ENCODE measurements around the gene KLHDC7B.
A peak's percentile ranks its signal among the peaks of the same experiment; 100 is the strongest.

The KLHDC7B gene

GRCh38 chr22:50548921-50549790 is 3.5 kb downstream of the KLHDC7B start:
- Histone ChIP-seq H3K9me2 (replicated peaks; ENCODE audit: low read depth, low read length) (no peaks in the 10 kb centered on the region), H3K9ac (ENCODE audit: low read depth, low read length, poor library complexity, severe bottlenecking) (peak overlapping the region; percentile 77), H4K20me1 (ENCODE audit: insufficient read depth, low read length, poor library complexity, severe bottlenecking) (no peaks in the 10 kb centered on the region), H2AFZ (ENCODE audit: low read length) (peak overlapping the region; percentile 85), H3K4me1 (ENCODE audit: insufficient read depth, low read length, poor library complexity, severe bottlenecking) (peaks cover 31% of the 10 kb centered on the region), H3K4me2 (ENCODE audit: low read depth, low read length, poor library complexity, severe bottlenecking) (peak overlapping the region; percentile 83), H3K79me2 (ENCODE audit: insufficient read depth, low read length) (peaks cover 6% of the 10 kb centered on the region; the same call in 1 of the 2 replicates), H3K27me3 (ENCODE audit: insufficient read depth, low read length, poor library complexity, severe bottlenecking) (no peaks in the 10 kb centered on the region), H3K9me3 (ENCODE audit: insufficient read depth, low read depth, low read length) (no peaks in the 10 kb centered on the region), H3K36me3 (ENCODE audit: insufficient read depth, low read length) (no peaks in the 10 kb centered on the region), H3F3A (ENCODE audit: low read depth) (no peaks in the 10 kb centered on the region), H3K4me3 (ENCODE audit: low read length, poor library complexity, severe bottlenecking) (peak overlapping the region; percentile 73)
- TF ChIP-seq CTCF (conservative IDR thresholded peaks at IDR 0.05; ENCODE audit: low read length) (no peak), EZH2phosphoT487 (IDR thresholded peaks at IDR 0.05; ENCODE audit: borderline replicate concordance) (no peak)

- H2AFZ ChIP-seq (ENCODE audit: low read length) = no peak overlapping the region
- peaks cover 6% of the 10 kb centered on the region; the same call in 1 of the 2 replicates for H3K79me2 ChIP-seq (ENCODE audit: insufficient read depth, low read length)
- H3K9me2 ChIP-seq (replicated peaks; ENCODE audit: low read depth, low read length) = no peaks in the 10 kb centered on the region
- H3K9me3 ChIP-seq (ENCODE audit: insufficient read depth, low read depth, low read length) = no peaks in the 10 kb centered on the region
- H4K20me1 ChIP-seq (ENCODE audit: insufficient read depth, low read length, poor library complexity, severe bottlenecking) = no peaks in the 10 kb centered on the region
- H3K36me3 ChIP-seq (ENCODE audit: insufficient read depth, low read length) = no peaks in the 10 kb centered on the region
- TF ChIP-seq CTCF (conservative IDR thresholded peaks at IDR 0.05; ENCODE audit: low read length) (no peak), EZH2phosphoT487 (IDR thresholded peaks at IDR 0.05; ENCODE audit: borderline replicate concordance) (no peak)
- H3K27me3 ChIP-seq (ENCODE audit: insufficient read depth, low read length, poor library complexity, severe bottlenecking) = no peaks in the 10 kb centered on the region
- H3K4me3 ChIP-seq (ENCODE audit: low read length, poor library complexity, severe bottlenecking) = no peak overlapping the region
- no peaks in the 10 kb centered on the region for H3F3A ChIP-seq (ENCODE audit: low read depth)
- peaks cover 21% of the 10 kb centered on the region for H3K4me1 ChIP-seq (ENCODE audit: insufficient read depth, low read length, poor library complexity, severe bottlenecking)
- no peak overlapping the region for H3K9ac ChIP-seq (ENCODE audit: low read depth, low read length, poor library complexity, severe bottlenecking)
- H3K4me2 ChIP-seq (ENCODE audit: low read depth, low read length, poor library complexity, severe bottlenecking) = no peak overlapping the region
Observed at GRCh38 chr22:50550395-50550794, 4.7 kb downstream of the KLHDC7B start.

- H3K9me3 ChIP-seq (ENCODE audit: insufficient read depth, low read depth, low read length) = no peaks in the 10 kb centered on the region
- TF ChIP-seq CTCF (conservative IDR thresholded peaks at IDR 0.05; ENCODE audit: low read length) (no peak), EZH2phosphoT487 (IDR thresholded peaks at IDR 0.05; ENCODE audit: borderline replicate concordance) (no peak)
- H3K27me3 ChIP-seq (ENCODE audit: insufficient read depth, low read length, poor library complexity, severe bottlenecking) = no peaks in the 10 kb centered on the region
- H3K79me2 ChIP-seq (ENCODE audit: insufficient read depth, low read length) = peaks cover 6% of the 10 kb centered on the region; the same call in 1 of the 2 replicates
- no peak overlapping the region for H3K4me2 ChIP-seq (ENCODE audit: low read depth, low read length, poor library complexity, severe bottlenecking)
- H3F3A ChIP-seq (ENCODE audit: low read depth) = no peaks in the 10 kb centered on the region
- no peaks in the 10 kb centered on the region for H4K20me1 ChIP-seq (ENCODE audit: insufficient read depth, low read length, poor library complexity, severe bottlenecking)
- H3K9me2 ChIP-seq (replicated peaks; ENCODE audit: low read depth, low read length) = no peaks in the 10 kb centered on the region
- H3K4me3 ChIP-seq (ENCODE audit: low read length, poor library complexity, severe bottlenecking) = no peak overlapping the region
- H3K36me3 ChIP-seq (ENCODE audit: insufficient read depth, low read length) = no peaks in the 10 kb centered on the region
- peaks cover 12% of the 10 kb centered on the region for H3K4me1 ChIP-seq (ENCODE audit: insufficient read depth, low read length, poor library complexity, severe bottlenecking)
- no peak overlapping the region for H3K9ac ChIP-seq (ENCODE audit: low read depth, low read length, poor library complexity, severe bottlenecking)
- H2AFZ ChIP-seq (ENCODE audit: low read length) = no peak overlapping the region
Observed at GRCh38 chr22:50551160-50551752, 5.6 kb downstream of the KLHDC7B start.

All from Loucy (cell line).